KMS-11 (cell line): ENCODE results near the gene UPB1.

ENCODE experiments used
- H2AFZ ChIP-seq: fragments of 200-600 bp; sonication (generic); 2 replicates; pipeline ENCODE4 v1.6.1; 2016; ENCODE audit warnings: antibody characterized with exemption, mixed run types, low read depth
- H3K27ac ChIP-seq: fragments of 200-600 bp; sonication (generic); 2 replicates; pipeline ENCODE4 v1.6.1; 2016; ENCODE audit warnings: mild to moderate bottlenecking, mixed run types
- H3K27me3 ChIP-seq: fragments of 200-600 bp; sonication (generic); 2 replicates; pipeline ENCODE4 v1.6.1; 2017; ENCODE audit warnings: mild to moderate bottlenecking, low read depth, mixed run types, moderate library complexity; ENCODE audit not compliant: insufficient read depth
- H3K36me3 ChIP-seq: fragments of 200-600 bp; sonication (generic); 2 replicates; pipeline ENCODE4 v1.6.1; 2017; ENCODE audit warnings: mild to moderate bottlenecking, mixed run types; ENCODE audit not compliant: insufficient read depth
- H3K4me1 ChIP-seq: fragments of 200-600 bp; sonication (generic); 2 replicates; pipeline ENCODE4 v1.6.1; 2016; ENCODE audit warnings: mild to moderate bottlenecking, low read depth, mixed run types; ENCODE audit not compliant: poor library complexity, severe bottlenecking
- H3K4me2 ChIP-seq: fragments of 200-600 bp; sonication (generic); 2 replicates; pipeline ENCODE4 v1.7.0; 2016; ENCODE audit warnings: mild to moderate bottlenecking, mixed run types
- H3K4me3 ChIP-seq: fragments of 200-600 bp; sonication (generic); IDR thresholded peaks from 2 replicates; pipeline ENCODE4 v1.6.1; 2017; ENCODE audit warnings: low read depth, low read length, mixed read lengths; ENCODE audit not compliant: insufficient read depth
- H3K79me2 ChIP-seq: fragments of 200-600 bp; sonication (generic); 2 replicates; pipeline ENCODE4 v1.6.1; 2016; ENCODE audit warnings: low read depth, mixed run types; ENCODE audit not compliant: insufficient read depth
- H3K9ac ChIP-seq: fragments of 200-600 bp; sonication (generic); 2 replicates; pipeline ENCODE4 v1.6.1; 2016; ENCODE audit warnings: mild to moderate bottlenecking, mixed run types
- H4K20me1 ChIP-seq: fragments of 200-600 bp; sonication (generic); 2 replicates; pipeline ENCODE4 v1.6.1; 2016; ENCODE audit warnings: mild to moderate bottlenecking, mixed run types; ENCODE audit not compliant: insufficient read depth
- CTCF ChIP-seq: fragments of 200-600 bp; sonication (generic); conservative IDR thresholded peaks from 2 replicates; pipeline ENCODE4 v1.6.1; 2017; ENCODE audit warnings: low read depth, mild to moderate bottlenecking, antibody characterized with exemption, low read length, moderate library complexity, mixed read lengths

Gene UPB1

GRCh38 chr22:24451162-24451561, 44.0 kb upstream of the UPB1 start:
- H3K4me2 ChIP-seq: no peak overlapping the region

GRCh38 chr22:24453853-24454252, 41.3 kb upstream of the UPB1 start:
- Histone ChIP-seq H4K20me1 (no peaks in the 10 kb centered on the region), H3K27me3 (no peaks in the 10 kb centered on the region), H3K9ac (no peak overlapping the region), H3K4me2 (no peak overlapping the region), H3K4me3 (no peak overlapping the region), H3K79me2 (no peaks in the 10 kb centered on the region), H3K36me3 (no peaks in the 10 kb centered on the region), H2AFZ (no peak overlapping the region), H3K27ac (no peak overlapping the region), H3K4me1 (peaks cover 19% of the 10 kb centered on the region)
- no peak for TF ChIP-seq CTCF

More at GRCh38 chr22:24451162-24451561, 44.0 kb upstream of the UPB1 start:
- Histone ChIP-seq H3K79me2 (no peaks in the 10 kb centered on the region), H3K4me1 (peaks cover 8% of the 10 kb centered on the region), H4K20me1 (no peaks in the 10 kb centered on the region), H3K27ac (no peak overlapping the region), H3K9ac (no peak overlapping the region), H3K27me3 (no peaks in the 10 kb centered on the region), H3K36me3 (no peaks in the 10 kb centered on the region), H3K4me3 (no peak overlapping the region), H2AFZ (no peak overlapping the region)
- TF ChIP-seq CTCF: no peak

GRCh38 chr22:24455039-24455438, 40.1 kb upstream of the UPB1 start:
- Histone ChIP-seq H3K36me3 (no peaks in the 10 kb centered on the region), H3K4me1 (peaks cover 31% of the 10 kb centered on the region), H3K4me2 (no peak overlapping the region), H3K4me3 (no peak overlapping the region), H3K27me3 (no peaks in the 10 kb centered on the region), H3K79me2 (no peaks in the 10 kb centered on the region), H3K27ac (no peak overlapping the region), H2AFZ (no peak overlapping the region), H4K20me1 (no peaks in the 10 kb centered on the region), H3K9ac (no peak overlapping the region)
- TF ChIP-seq CTCF: no peak

- Histone ChIP-seq H3K27me3 (no peaks in the 10 kb centered on the region), H4K20me1 (no peaks in the 10 kb centered on the region), H3K4me1 (peaks cover 37% of the 10 kb centered on the region), H3K27ac (no peak overlapping the region), H3K9ac (no peak overlapping the region), H3K79me2 (no peaks in the 10 kb centered on the region), H2AFZ (no peak overlapping the region), H3K4me3 (no peak overlapping the region), H3K4me2 (no peak overlapping the region), H3K36me3 (no peaks in the 10 kb centered on the region)
- no peak for TF ChIP-seq CTCF
These were observed 39.2 kb upstream of the UPB1 start for GRCh38 chr22:24455751-24456426.
